ENCODE measurements around the gene CDH13.

GRCh38 chr16:82585675-82586074, 41.1 kb upstream of the CDH13 start:
- TF ChIP-seq CTCF (IDR thresholded peaks at IDR 0.05) (no peak), POLR2A (IDR thresholded peaks at IDR 0.05) (no peak)

Measured in adrenal gland (tissue), 5 donors.